Measurements from ENCODE around the gene PLCB1.

DNA sequence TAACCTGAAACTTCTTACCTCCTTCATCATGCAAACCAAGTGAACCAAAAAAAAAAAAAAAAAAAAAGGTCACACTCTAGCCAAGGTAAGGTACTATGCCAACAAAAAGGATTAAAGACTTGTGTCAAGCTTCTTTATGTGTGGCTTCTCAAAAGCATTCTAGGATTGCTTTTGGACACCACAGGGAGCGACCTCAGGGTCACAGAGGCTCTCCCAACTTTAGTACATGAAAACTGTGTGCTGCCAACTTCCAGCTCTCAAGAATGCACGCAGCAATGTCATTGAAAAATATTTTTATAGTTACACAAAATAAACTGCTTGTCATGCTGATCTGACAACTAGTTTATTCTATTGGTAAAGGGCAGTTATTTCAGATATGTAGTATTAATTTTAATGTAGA is 243.8 kb downstream of the PLCB1 start:
- no peak for TF ChIP-seq CTCF (IDR thresholded peaks at IDR 0.05)
- TF ChIP-seq POLR2A (IDR thresholded peaks at IDR 0.05), result no peak

Data from breast epithelium (tissue), 3 donors.